ENCODE measurements around the gene DENND1C.

DNA sequence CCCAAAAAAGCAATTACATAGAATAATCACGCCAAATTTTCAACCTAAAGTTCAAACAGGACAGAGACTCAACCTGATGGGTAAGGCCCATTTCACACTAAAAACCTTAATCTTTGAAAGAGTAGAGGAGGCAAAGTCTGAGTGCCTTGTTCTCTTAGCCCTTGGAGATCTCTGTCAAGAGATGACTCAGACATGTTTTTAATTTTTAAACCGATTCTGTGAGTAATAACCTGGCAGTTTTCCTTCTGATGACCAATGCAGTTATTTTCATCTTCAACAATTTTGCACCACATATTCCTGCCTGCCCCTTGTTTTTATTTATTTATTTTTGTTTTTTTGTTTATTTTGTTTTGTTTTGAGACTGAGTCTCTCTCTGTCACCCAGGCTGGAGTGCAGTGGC lies 37.7 kb upstream of the DENND1C start:
- no peak for TF ChIP-seq POLR2AphosphoS5 (IDR thresholded peaks at IDR 0.05; ENCODE audit: low read depth, low read length)
- TF ChIP-seq SIN3A (IDR thresholded peaks at IDR 0.05; ENCODE audit: borderline replicate concordance, insufficient read depth, low read length) = no peak
- TF ChIP-seq TAF1 (IDR thresholded peaks at IDR 0.05; ENCODE audit: borderline replicate concordance, insufficient read depth, low read length) = no peak
- TF ChIP-seq, protein P1, sequence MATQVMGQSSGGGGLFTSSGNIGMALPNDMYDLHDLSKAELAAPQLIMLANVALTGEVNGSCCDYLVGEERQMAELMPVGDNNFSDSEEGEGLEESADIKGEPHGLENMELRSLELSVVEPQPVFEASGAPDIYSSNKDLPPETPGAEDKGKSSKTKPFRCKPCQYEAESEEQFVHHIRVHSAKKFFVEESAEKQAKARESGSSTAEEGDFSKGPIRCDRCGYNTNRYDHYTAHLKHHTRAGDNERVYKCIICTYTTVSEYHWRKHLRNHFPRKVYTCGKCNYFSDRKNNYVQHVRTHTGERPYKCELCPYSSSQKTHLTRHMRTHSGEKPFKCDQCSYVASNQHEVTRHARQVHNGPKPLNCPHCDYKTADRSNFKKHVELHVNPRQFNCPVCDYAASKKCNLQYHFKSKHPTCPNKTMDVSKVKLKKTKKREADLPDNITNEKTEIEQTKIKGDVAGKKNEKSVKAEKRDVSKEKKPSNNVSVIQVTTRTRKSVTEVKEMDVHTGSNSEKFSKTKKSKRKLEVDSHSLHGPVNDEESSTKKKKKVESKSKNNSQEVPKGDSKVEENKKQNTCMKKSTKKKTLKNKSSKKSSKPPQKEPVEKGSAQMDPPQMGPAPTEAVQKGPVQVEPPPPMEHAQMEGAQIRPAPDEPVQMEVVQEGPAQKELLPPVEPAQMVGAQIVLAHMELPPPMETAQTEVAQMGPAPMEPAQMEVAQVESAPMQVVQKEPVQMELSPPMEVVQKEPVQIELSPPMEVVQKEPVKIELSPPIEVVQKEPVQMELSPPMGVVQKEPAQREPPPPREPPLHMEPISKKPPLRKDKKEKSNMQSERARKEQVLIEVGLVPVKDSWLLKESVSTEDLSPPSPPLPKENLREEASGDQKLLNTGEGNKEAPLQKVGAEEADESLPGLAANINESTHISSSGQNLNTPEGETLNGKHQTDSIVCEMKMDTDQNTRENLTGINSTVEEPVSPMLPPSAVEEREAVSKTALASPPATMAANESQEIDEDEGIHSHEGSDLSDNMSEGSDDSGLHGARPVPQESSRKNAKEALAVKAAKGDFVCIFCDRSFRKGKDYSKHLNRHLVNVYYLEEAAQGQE (IDR thresholded peaks at IDR 0.05; ENCODE audit: insufficient read depth in 1 of 2, low read depth in 2 of 2, low read length in 2 of 2) = no peak
